Esophagus squamous epithelium (tissue), 5 donors: Measurements from ENCODE around the gene ACAP3. TPM values are rescaled to one million over a fixed set of nuclear protein-coding genes. Genes with fewer than 3 reads are reported as not detected.

ENCODE experiments used
- DNase-seq: peaks from one replicate; lab custom pipeline; 2025; lab: John Stamatoyannopoulos, UW
- H3K27ac ChIP-seq, 4 donors: fragments of 200-600 bp; sonication (generic); one replicate each; pipeline ENCODE4 v1.5.1; 2016 to 2019; ENCODE audit warnings: mild to moderate bottlenecking in 1 of 4
- H3K27me3 ChIP-seq, 4 donors: fragments of 200-600 bp; sonication (generic); 1 replicate in 3 of 4; 2 replicates in 1 of 4; pipeline versions ENCODE4 v1.5.1 to v1.6.0; 2017 to 2021; ENCODE audit warnings: antibody characterized with exemption in 1 of 4
- H3K36me3 ChIP-seq, 3 donors: fragments of 200-600 bp; sonication (generic); one replicate each; pipeline ENCODE4 v1.5.1; 2016 to 2019
- H3K4me1 ChIP-seq, 3 donors: fragments of 200-600 bp; sonication (generic); one replicate each; pipeline ENCODE4 v1.5.1; 2017 to 2019
- H3K4me3 ChIP-seq, 4 donors: fragments of 200-600 bp; sonication (generic); 1 replicate in 3 of 4; 2 replicates in 1 of 4; pipeline ENCODE4 v1.5.1; 2016 to 2019; ENCODE audit warnings: mild to moderate bottlenecking in 2 of 4, moderate library complexity in 1 of 4
- H3K9me3 ChIP-seq, 3 donors: fragments of 200-600 bp; sonication (generic); one replicate each; pipeline ENCODE4 v1.5.1; 2016 to 2019
- CTCF ChIP-seq, 6 experiments: fragments of 450-650 bp in 4 of 6; fragments of 200-600 bp in 2 of 6; sonication (generic) in 2 of 6; IDR thresholded peaks; one replicate each; pipeline ENCODE4 v1.5.1; 2016 to 2019; ENCODE audit warnings: antibody characterized with exemption in 6 of 6, mild to moderate bottlenecking in 4 of 6, moderate library complexity in 4 of 6
- POLR2A ChIP-seq, 4 donors: fragments of 450-650 bp; IDR thresholded peaks; one replicate each; pipeline ENCODE4 v1.6.1; 2017; ENCODE audit warnings: antibody characterized with exemption in 4 of 4, mild to moderate bottlenecking in 4 of 4, moderate library complexity in 3 of 4
- WGBS, 2 donors: methylation state at CpG; one replicate each; pipeline ENCODE4 v1.1.5; 2018; 5-methylcytosine and 5-hydroxymethylcytosine counted together
- intact Hi-C: fragments of 100-400 bp; cut with DNase I; formaldehyde crosslinking; loops from one replicate; pipeline ENCODE4 v1.15.0; 2022
- total RNA-seq, 4 donors: library from RNA; depleted of rRNA; stranded (reverse); fragments of >200 nt; gene quantifications; one replicate each; pipeline ENCODE4 v1.1.0, GENCODE V29; 2016
- donor health status: DM: yes; HTN: yes; CAD: no.

Gene ACAP3
- total RNA-seq, 4 donors from 2014 or later, result 36.4 to 66.7 (median 56.9) TPM

GRCh38 chr1:1285611-1286311 is 22.0 kb downstream of the ACAP3 start:
- no peaks in the 10 kb centered on the region for H3K9me3 ChIP-seq
- no peak overlapping the region for H3K27ac ChIP-seq
- H3K4me1 ChIP-seq, result peaks cover 10 to 40% (median 10%) of the 10 kb centered on the region in 3 donors
- no peaks in the 10 kb centered on the region for H3K36me3 ChIP-seq
- no peak overlapping the region for H3K4me3 ChIP-seq
- H3K27me3 ChIP-seq, result peaks cover 0 to 44% (median 0%) of the 10 kb centered on the region in 4 donors
- TF ChIP-seq CTCF (IDR thresholded peaks at IDR 0.05) (no peak), POLR2A (IDR thresholded peaks at IDR 0.05) (no peak)
- no peak for DNase-seq
- whole genome bisulfite sequencing, 2 donors, result 53% methylated on average over 3 of the region's 37 CpGs; no CpG with 5 or more reads in 1 of the 2 donors
- intact Hi-C loops, result no loop called here

- peaks cover 9 to 34% (median 10%) of the 10 kb centered on the region in 3 donors for H3K4me1 ChIP-seq
- no peaks in the 10 kb centered on the region for H3K9me3 ChIP-seq
- no peak overlapping the region for H3K4me3 ChIP-seq
- no peak for DNase-seq
- TF ChIP-seq CTCF (IDR thresholded peaks at IDR 0.05) (no peak), POLR2A (IDR thresholded peaks at IDR 0.05) (no peak)
- no peak overlapping the region for H3K27ac ChIP-seq
- 86% methylated on average over 12 of the region's 22 CpGs; no CpG with 5 or more reads in 1 of the 2 donors for WGBS, 2 donors
- peaks cover 0 to 41% (median 0%) of the 10 kb centered on the region in 4 donors for H3K27me3 ChIP-seq
- H3K36me3 ChIP-seq, result no peaks in the 10 kb centered on the region
- intact Hi-C loops, result no loop called here
These were observed 22.6 kb downstream of the ACAP3 start for GRCh38 chr1:1285102-1285571.

- DNase-seq, result no peak
- Histone ChIP-seq H3K36me3 (no peaks in the 10 kb centered on the region), H3K4me1 (peaks cover 9 to 34% (median 10%) of the 10 kb centered on the region in 3 donors), H3K9me3 (no peaks in the 10 kb centered on the region), H3K27me3 (peaks cover 0 to 39% (median 0%) of the 10 kb centered on the region in 4 donors), H3K4me3 (no peak overlapping the region), H3K27ac (no peak overlapping the region)
- intact Hi-C loops, result no loop called here
- 70% methylated on average over 5 of the region's 32 CpGs; no CpG with 5 or more reads in 1 of the 2 donors for WGBS, 2 donors
- TF ChIP-seq POLR2A (IDR thresholded peaks at IDR 0.05) (no peak), CTCF (IDR thresholded peaks at IDR 0.05) (no peak)
These were observed 23.3 kb downstream of the ACAP3 start for GRCh38 chr1:1284221-1285101.

GRCh38 chr1:1283821-1284220 is 23.9 kb downstream of the ACAP3 start:
- peaks cover 9 to 34% (median 10%) of the 10 kb centered on the region in 3 donors for H3K4me1 ChIP-seq
- no peaks in the 10 kb centered on the region for H3K36me3 ChIP-seq
- H3K27me3 ChIP-seq, result peaks cover 0 to 39% (median 0%) of the 10 kb centered on the region in 4 donors
- no peaks in the 10 kb centered on the region for H3K9me3 ChIP-seq
- no peak overlapping the region for H3K4me3 ChIP-seq
- 17% methylated on average over 1 of the region's 9 CpGs; no CpG with 5 or more reads in 1 of the 2 donors for WGBS, 2 donors
- intact Hi-C loops, result no loop called here
- H3K27ac ChIP-seq, result no peak overlapping the region
- no peak for DNase-seq
- TF ChIP-seq CTCF (IDR thresholded peaks at IDR 0.05) (no peak), POLR2A (IDR thresholded peaks at IDR 0.05) (no peak)
